GM19467 (cell line): Measurements from ENCODE around the gene MROH2A.

Source experiments
- ATAC-seq: cut with Tn5 transposase; IDR thresholded peaks from one replicate; pipeline ENCODE4 v1.9.1; 2021; ENCODE audit warnings: mild to moderate bottlenecking, moderate library complexity; ENCODE audit not compliant: unreplicated experiment

MROH2A gene

GRCh38 chr2:233818639-233819621, 40.8 kb downstream of the MROH2A start:
- ATAC-seq: no peak

- ATAC-seq: no peak
Measured at GRCh38 chr2:233819884-233820773, 42.0 kb downstream of the MROH2A start.

GRCh38 chr2:233820774-233821105, 42.6 kb downstream of the MROH2A start:
- ATAC-seq: no peak

GRCh38 chr2:233821196-233821595, 43.1 kb downstream of the MROH2A start:
- ATAC-seq: no peak

GRCh38 chr2:233821709-233822100, 43.6 kb downstream of the MROH2A start:
- no peak for ATAC-seq

- no peak for ATAC-seq
Measured at GRCh38 chr2:233822101-233822771, 44.1 kb downstream of the MROH2A start.

- no peak for ATAC-seq
Measured at GRCh38 chr2:233822781-233823730, 44.9 kb downstream of the MROH2A start.

- no peak for ATAC-seq
Measured at GRCh38 chr2:233823731-233824121, 45.6 kb downstream of the MROH2A start.

- ATAC-seq: no peak
Measured at GRCh38 chr2:233824373-233824772, 46.2 kb downstream of the MROH2A start.

- no peak for ATAC-seq
Measured at GRCh38 chr2:233828546-233829192, 50.5 kb downstream of the MROH2A start.

- no peak for ATAC-seq
Measured at GRCh38 chr2:233829193-233830110, 51.3 kb downstream of the MROH2A start.

GRCh38 chr2:233830111-233830802, 52.1 kb downstream of the MROH2A start:
- ATAC-seq: no peak

GRCh38 chr2:233831011-233831721, 53.0 kb downstream of the MROH2A start:
- no peak for ATAC-seq

GRCh38 chr2:233831861-233832260, 53.7 kb downstream of the MROH2A start:
- no peak for ATAC-seq

GRCh38 chr2:233832414-233832813, 54.3 kb downstream of the MROH2A start:
- ATAC-seq: no peak

GRCh38 chr2:233832869-233833311, 54.8 kb downstream of the MROH2A start:
- ATAC-seq: no peak

- no peak for ATAC-seq
Measured at GRCh38 chr2:233833345-233833744, 55.2 kb downstream of the MROH2A start.
